GM19025 (cell line): ENCODE results near the gene GBP6.
"Not testable (repeated sequence)": the region's sequence is repeated elsewhere in the genome, so short reads cannot be mapped to it uniquely, and the experiment has no call there.

Experiments
- ATAC-seq: cut with Tn5 transposase; IDR thresholded peaks from one replicate; pipeline ENCODE4 v1.9.1; 2021; ENCODE audit warnings: mild to moderate bottlenecking, low read depth, moderate library complexity; ENCODE audit not compliant: unreplicated experiment

Gene GBP6, protein sequence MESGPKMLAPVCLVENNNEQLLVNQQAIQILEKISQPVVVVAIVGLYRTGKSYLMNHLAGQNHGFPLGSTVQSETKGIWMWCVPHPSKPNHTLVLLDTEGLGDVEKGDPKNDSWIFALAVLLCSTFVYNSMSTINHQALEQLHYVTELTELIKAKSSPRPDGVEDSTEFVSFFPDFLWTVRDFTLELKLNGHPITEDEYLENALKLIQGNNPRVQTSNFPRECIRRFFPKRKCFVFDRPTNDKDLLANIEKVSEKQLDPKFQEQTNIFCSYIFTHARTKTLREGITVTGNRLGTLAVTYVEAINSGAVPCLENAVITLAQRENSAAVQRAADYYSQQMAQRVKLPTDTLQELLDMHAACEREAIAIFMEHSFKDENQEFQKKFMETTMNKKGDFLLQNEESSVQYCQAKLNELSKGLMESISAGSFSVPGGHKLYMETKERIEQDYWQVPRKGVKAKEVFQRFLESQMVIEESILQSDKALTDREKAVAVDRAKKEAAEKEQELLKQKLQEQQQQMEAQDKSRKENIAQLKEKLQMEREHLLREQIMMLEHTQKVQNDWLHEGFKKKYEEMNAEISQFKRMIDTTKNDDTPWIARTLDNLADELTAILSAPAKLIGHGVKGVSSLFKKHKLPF

DNA sequence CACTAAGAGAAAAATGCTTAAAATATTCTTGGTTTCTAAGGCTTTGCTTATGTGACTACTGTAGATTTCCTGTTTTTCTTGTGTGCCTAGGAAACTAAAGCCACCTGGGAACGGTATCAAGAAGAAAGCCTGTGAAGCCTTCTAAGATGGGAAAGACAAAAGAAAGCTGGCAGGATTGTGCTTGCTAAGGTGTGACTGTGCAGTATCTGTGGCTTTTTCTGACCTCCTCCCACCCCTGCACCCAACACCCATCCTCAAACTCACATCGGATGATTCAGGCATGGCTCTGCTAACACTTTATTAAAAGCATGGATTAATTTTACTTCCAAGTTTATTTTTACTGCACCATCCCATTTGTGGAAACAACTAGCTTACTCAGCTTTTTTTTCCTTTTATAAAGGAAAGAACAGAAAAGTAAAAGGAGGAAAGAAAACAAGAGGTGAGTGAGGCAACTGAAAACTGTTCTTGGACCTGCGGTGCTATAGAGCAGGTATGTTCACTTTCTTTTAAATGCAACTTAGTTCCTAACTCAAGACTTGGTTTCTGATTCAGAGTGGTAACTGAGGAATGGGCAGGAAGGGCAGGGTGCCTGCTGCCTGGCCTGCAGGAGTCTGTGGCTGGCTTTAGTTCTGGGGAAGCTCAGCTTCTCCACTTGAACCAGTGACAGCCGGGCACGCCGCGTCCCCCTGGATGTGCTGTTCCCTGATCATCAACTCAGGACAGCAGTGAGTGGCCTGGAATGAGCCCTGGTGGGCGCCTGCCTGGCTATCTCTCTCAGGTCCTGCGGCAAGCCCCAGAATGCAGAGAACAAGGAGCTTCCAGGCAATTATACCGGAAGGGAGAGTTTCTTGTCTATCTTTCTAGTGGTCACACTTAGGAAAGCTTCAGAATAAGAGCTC is at the start of gene GBP6:
GBP6 (plus strand) TSS at position 422 of the 899 bp plus-strand sequence. CDS start 4,493 bp downstream, outside the sequence.
- ATAC-seq: peak; percentile 27

DNA sequence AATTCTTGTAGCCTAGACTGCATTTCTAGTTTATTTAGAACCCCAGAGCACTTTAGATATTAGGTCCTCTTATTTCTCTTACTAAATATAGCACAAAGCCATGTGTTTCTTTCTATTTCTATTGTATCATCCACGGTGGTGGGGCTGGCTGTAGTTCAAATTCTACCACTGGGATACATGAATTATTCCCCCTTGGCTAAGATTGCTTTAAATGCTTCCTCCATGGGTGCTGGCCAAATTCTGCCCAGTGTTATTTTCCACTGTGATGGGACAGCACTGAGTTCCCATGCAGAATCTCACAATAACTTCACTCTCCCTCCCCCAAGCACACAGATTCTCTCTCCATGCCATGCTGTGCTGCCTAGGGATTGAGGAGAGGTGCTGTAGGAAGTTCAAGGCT is 41.5 kb upstream of the GBP6 start:
- no peak for ATAC-seq

DNA sequence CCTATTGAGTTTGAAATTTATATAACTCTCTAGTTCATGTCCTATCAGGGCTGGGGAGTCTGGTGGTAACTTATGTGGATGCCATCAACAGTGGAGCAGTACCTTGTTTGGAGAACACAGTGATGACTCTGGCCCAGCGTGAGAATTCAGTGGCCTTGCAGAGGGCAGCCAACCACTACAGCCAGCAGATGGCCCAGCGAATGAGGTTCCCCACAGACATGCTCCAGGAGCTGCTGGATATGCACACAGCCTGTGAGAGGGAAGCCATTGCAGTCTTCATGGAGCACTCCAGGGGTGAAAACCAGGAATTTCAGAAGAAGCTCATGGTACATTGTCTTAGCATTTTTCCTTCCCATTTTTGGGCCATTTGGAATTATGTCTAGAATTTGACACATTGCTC is 32.0 kb upstream of the GBP6 start:
- no peak for ATAC-seq

DNA sequence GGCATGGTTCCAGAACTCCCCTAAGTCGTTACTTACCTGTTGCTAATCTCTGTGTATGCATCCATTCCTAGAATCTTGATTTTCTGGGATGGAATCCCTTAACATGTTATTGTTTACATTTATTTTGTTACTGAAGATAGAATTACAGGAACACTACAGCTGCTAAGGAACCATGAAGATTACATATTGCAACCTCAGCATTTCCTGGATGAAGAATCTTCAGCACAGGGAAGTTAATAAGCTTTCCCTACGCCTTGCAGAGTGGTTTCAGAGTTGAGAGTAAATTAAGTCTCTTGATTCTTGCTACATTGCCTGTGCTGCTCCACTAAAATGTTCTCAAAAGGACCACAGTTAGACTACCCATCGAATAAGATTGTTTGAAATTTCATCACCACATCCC is 31.4 kb upstream of the GBP6 start:
- ATAC-seq: no peak

DNA sequence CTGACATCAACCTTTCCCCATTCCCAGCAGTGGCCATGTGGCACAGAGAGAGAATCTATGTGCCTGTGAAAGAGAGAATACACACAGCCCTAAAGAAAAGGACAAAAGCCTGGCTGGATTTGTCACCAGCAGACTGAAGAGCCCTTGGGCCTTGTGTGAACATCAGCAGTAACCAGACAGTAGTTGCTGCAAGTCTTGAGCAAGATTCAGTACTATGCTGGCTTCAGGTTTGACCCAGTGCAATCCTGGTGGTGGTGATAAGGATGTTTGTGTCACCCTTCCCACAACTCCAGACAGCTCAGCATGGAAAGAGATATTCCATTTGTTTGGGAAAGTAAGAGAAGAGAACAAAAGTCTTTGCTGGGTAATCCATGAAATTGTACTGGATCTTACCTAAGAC is 28.4 kb upstream of the GBP6 start:
- ATAC-seq: no peak

DNA sequence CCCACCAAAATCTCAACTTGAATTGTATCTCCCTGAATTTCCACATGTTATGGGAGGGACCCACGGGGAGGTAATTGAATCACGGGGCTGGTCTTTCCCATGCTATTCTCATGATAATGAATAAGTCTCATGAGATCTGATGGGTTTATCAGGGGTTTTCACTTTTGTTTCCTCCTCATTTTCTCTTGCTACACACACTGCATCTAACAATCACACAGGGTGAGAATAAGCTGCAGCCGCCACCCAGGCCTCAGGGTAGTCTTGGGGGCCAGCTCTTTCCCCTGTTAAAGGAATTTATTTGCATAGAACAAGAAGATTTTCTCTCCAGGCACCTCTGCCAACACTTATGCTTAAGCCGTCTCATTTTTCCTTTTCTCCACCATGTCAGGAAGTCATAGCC is 26.0 kb upstream of the GBP6 start:
- no peak for ATAC-seq

DNA sequence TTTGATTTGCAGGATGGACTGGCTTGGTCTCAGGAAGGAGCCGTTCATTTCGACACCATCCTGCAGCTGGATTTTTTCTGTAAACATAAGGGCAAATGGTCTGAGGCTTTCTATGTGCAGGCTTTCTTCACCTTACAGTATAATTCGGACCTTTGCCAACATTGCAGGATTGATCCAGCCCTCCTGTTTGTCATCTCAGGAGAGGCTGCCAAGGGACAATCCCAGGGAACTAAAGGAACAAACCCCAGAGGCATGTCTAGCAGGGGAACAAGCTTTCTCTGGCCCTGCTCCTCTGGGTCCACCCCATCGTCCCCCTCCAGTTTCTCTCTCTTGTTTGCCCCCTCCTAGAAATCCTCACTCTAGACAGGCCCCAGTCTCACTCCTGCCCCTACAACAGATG is 24.8 kb upstream of the GBP6 start:
- ATAC-seq: no peak

DNA sequence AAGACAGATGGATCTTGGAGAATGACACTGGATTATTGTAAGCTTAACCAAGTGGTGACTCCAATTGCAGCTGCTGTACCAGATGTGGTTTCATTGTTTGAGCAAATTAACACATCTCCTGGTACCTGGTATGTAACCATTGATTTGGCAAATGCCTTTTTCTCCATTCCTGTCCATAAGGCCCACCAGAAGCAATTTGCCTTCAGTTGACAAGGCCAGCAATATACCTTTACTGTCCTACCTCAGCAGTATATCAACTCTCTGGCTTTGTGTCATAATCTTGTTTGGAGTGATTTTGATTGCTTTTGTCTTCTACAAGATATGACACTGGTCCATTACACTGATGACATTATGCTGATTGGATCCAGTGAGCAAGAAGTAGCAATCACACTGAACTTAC is 18.4 kb upstream of the GBP6 start:
- ATAC-seq: not testable (repeated sequence)

DNA sequence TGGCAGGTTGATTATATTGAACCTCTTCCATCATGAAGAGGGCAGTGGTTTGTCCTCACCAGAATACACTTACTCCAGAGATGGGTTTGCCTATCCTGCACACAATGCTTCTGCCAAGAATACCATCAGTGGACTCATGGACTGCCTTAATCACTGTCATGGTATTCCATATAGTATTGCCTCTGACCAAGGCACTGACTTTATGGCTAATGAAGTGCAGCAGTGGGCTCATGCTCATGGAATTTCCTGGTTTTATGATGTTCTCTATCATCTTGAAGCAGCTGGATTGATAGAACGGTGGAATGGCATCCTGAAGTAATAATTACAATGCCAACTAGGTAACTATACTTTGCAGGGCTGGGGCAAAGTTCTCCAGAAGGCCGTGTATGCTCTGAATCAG is 16.6 kb upstream of the GBP6 start:
- no peak for ATAC-seq

DNA sequence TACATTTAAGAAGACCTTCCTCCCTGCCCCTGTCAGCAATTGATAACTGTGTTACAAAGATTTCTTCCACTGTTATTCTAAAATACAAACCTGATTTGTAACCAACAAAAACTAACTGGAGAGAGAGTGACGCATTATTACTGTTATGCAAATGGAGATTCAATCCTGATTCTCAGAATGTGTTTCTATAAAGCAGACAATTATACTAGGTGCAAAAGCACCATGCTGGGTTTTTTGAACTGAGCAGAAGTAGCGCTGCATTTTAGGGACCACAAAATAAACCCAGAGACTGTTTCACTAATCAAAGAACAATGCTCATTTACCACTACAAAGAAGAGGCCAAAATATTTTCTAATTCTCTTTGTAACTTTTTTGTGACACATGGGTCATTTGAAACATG is 13.6 kb upstream of the GBP6 start:
- no peak for ATAC-seq

DNA sequence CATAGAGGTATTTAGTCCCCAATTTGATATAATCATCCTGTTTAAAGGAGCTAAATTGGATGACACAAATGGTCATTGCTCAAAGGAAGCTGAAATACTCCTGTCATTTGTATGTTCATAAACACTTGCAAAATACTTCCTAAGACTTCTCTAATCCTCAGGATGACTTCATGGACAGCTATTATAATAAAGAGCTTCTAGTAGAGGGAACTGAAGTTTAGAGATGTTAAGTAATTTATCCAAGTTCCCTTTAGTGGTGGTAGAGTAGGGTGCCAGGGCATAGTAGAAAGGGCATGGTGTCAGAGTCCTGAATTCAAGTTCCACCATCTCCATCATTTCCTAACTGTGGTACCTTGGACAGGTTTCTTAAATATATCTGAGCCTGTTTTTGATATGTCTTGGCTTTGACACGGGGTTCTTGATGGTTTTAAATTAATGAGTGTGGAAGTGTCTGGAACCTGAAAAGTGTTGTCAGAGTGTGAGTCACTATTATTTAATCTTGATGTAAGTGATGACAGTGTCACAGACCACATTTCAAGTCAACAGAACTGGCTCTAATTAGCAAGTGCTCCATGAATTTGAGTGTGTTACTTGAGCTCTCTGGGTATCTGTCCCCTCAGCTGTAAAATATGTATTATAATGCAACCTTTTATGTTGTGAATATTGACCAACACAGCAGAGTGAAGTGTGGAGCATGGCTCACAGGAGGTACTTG is 12.1 kb upstream of the GBP6 start:
- no peak for ATAC-seq

DNA sequence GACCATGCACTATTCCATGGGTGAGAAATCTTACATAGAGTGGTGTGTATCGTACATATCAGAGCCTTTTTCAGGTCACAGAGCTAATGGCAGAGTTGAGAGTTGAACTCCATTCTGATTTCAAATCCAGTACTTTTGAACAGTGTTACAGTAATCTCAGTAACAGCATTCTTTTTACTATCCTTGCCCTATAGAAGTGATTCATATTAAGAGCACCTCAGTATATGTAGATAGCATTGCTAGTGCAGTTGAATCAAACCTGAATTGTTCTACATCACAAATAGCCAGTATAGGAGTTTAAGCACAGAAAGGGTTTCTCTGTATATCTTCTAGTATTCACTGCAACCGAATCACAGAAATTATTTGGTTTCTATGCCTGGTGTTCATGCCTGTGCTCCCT is 11.4 kb upstream of the GBP6 start:
- no peak for ATAC-seq

DNA sequence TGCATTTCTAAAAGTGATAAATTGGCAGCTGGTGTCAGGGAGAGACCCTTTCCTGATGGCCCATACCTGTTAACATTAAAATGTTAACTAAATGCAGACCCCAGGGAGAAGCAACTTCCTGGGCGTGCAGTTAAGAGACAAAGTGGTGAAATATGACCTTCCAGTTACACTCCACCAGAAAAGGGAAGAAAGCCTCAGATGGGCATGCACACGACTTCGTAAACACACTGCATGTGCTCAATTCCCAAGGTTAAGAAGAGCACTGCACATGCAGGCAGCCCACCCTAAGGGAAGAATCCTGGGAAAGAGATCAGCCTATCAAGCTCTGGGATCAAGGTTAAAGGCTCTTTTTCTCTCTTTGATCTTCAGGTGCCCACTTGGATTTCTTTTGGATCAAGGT is 9.7 kb upstream of the GBP6 start:
- ATAC-seq: no peak

DNA sequence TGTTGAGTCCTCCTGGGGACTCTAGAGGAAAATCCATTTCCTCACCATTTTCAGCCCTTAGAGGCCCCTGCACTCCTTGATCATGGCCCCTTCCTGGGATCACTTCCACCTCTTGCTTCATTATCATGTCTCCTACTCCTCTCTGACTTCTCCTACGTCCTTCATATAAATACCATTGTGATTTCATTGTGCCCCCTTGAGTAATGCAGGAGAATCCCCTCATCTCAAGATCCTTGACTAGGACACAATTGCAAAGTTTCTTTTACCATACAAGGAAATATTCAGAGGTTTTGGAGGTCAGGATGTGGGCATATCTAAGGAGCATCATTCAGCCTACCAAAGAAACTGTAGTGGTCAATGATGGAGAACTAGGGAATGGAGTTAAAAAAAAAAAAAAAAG is 8.8 kb upstream of the GBP6 start:
- ATAC-seq: no peak

DNA sequence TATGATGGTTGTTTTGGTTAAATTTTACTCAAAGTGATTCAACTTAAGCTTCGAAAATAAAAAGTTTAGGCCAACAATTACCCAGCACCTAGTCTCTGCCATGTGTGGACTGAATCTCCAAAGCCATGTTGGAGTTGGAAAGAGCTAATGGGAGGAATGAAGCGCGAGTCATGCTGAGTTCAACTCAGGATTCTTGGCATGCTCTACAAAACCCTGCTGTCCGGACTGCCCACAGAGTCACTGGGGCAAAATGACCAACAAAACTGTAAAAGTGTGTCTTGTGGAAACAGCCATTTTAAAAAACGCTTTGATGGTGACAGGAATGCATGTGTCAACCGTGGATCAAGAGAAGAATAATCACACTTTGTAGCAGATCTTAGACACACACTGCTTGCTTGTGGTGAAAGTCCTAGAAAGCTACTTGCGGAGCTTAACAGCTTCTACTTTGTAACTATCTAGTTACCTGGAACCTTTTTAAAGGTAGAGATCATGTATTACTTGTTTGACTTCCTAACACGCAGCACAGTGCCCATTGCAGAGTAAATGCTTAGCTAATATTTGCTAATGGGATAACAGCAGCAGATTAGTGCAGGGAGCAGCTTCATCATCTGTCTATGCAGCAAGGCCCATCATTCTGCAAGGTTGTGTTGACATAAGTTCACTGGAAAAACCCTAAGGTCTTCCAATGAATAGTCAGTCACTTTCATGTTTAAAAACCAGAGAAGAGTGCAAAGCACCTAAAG is 7.0 kb upstream of the GBP6 start:
- ATAC-seq: no peak

DNA sequence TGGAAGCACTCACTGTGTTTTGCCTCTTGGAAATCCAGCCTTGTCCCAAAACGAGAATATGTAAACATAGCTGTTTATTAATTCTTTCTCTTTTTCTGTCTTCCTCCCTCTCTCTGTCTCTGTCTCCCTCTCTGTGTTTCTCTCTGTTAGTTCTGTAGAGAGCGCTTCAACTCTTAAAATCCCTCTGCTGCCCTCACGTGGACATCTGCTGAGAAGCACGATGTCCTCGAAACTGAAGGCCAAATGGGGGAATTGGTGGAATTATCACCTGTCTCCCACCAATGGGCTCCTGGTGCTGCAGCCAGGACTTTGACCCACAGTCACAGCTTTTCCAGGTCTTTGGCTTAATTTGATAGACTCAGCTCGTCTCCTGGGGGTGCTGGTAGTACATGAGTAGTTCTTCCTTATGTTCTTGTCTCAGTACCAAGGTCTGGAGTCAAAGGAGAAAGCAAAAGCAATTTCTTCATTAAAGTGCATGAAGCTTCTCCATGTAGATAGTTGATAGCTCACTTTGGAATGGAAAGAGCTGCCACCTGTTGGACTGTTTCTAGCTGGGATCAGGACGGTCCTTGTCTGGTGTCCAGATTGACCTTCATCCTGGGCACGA is 5.5 kb upstream of the GBP6 start:
- no peak for ATAC-seq

DNA sequence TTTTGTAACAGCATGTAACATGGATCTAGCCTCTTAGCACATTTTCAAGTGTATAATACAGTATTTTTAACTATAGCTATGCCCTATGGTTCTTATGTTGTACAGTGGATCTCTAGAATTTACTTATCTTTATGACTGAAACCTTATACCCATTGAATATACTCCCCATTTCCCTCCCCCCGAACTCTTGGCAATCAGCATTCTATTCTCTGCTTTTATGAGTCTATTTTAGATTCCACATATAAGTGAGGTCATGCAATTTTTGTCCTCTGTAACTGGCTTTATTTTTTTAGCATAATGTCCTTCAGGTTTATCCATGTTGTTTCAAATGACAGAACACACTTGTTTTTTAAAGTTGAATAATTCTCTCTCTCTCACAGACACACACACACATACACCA is 3.1 kb upstream of the GBP6 start:
- ATAC-seq: no peak

DNA sequence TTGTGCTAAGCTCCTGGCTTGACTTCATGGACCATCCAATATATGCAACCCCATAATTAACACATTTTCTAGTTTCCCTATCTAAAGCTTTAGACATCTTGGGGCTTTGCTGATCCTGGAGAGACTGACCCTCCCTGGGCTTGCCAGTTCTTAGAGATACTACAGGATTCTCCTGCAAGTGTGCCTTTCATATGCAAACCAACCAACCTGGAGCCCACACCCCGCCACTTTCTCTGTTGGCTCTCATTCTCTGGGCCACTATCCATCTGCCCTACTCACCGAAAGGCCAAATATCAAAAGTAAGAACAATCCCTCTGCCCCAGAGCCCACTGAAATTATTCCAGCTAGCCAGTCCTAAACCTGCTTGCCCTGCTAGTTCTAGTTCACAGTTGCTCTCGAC is 2.2 kb upstream of the GBP6 start:
- no peak for ATAC-seq

DNA sequence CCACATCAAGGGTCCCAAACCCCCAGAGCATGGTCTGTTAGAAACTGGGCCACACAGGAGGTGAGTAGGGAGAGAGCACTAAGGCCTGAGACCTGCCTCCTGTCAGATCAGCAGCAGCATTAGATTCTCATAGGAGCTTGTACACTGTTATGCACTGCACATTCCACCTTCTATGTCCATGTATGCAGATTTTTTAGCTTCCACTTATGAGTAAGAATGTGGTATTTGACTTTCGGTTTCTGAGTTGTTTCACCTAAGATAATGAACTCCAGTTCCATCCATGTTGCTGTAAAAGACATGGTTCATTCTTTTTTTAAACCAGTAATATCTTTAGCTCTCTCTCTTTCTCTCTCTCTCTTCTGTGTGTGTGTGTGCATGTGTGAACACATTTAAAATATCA is 663 bp upstream of the GBP6 start:
- peak; percentile 81 for ATAC-seq
